B cell (primary cell): ENCODE results near the gene KHNYN. TPM values are rescaled to one million over a fixed set of nuclear protein-coding genes. Genes with fewer than 3 reads are reported as not detected.

Experiments used
- ATAC-seq: fragments of 200-7000 bp; cut with Tn5 transposase; one replicate; pipeline ENCODE4 v1.10.0; 2021; ENCODE audit warnings: low read depth, mild to moderate bottlenecking, moderate number of reproducible peaks, moderate library complexity
- CTCF ChIA-PET: fragments of 350-600 bp; sonication (Branson Sonifier 250); formaldehyde crosslinking; loops from one replicate; lab custom pipeline; 2021; ENCODE audit warnings: antibody characterized with exemption, inconsistent platforms; lab: Charles Lee
- POLR2A ChIA-PET: fragments of 350-600 bp; sonication (Branson Sonifier 250); formaldehyde crosslinking; loops from one replicate; lab custom pipeline; 2021; ENCODE audit warnings: antibody characterized with exemption; lab: Charles Lee
- DNase-seq: peaks from one replicate; pipeline ENCODE4 v3.0.0; 2013
- H2AFZ ChIP-seq: 2 replicates; pipeline ENCODE4 v1.6.1; 2012; ENCODE audit warnings: mild to moderate bottlenecking, low read depth, low read length; ENCODE audit not compliant: insufficient read depth, poor library complexity, severe bottlenecking
- H3K27ac ChIP-seq, 2 donors: 1 replicate in 1 of 2; 2 replicates in 1 of 2; pipeline ENCODE4 v1.5.1; 2012 to 2013; ENCODE audit warnings: low read length in 2 of 2, mild to moderate bottlenecking in 2 of 2, moderate library complexity in 1 of 2
- H3K27me3 ChIP-seq, 4 experiments: fragments of 200-600 bp in 1 of 4; sonication (generic) in 1 of 4; replicated peaks in 1 of 4; 1 replicate in 2 of 4; 2 replicates in 2 of 4; pipeline versions ENCODE4 v1.6.1 to v1.7.0; 2013 to 2016; ENCODE audit warnings: low read length in 3 of 4, mild to moderate bottlenecking in 2 of 4, mixed read lengths in 1 of 4, moderate library complexity in 1 of 4; ENCODE audit not compliant: insufficient read depth in 4 of 4, control insufficient read depth in 3 of 4; ENCODE audit errors: control extremely low read depth in 1 of 4
- H3K36me3 ChIP-seq, 2 experiments: replicated peaks in 1 of 2; 1 replicate in 1 of 2; 2 replicates in 1 of 2; pipeline versions ENCODE4 v1.6.1 to v1.7.1; 2013; ENCODE audit warnings: low read length in 1 of 2; ENCODE audit not compliant: insufficient read depth in 2 of 2, control insufficient read depth in 1 of 2; ENCODE audit errors: control extremely low read depth in 1 of 2, extremely low read depth in 1 of 2
- H3K4me1 ChIP-seq, 2 donors: fragments of 200-600 bp in 1 of 2; sonication (generic) in 1 of 2; 1 replicate in 1 of 2; 2 replicates in 1 of 2; pipeline versions ENCODE4 v1.5.1 to v1.6.1; 2013 to 2017; ENCODE audit warnings: low read length in 2 of 2; ENCODE audit not compliant: control insufficient read depth in 2 of 2, insufficient read depth in 2 of 2
- H3K4me2 ChIP-seq: replicated peaks from 2 replicates; pipeline ENCODE3; 2012; ENCODE audit warnings: mild to moderate bottlenecking, low read depth, low read length; ENCODE audit not compliant: poor library complexity, severe bottlenecking
- H3K4me3 ChIP-seq, 5 experiments: fragments of 200-600 bp in 1 of 5; sonication (generic) in 1 of 5; 1 replicate in 3 of 5; 2 replicates in 2 of 5; pipeline versions ENCODE4 v1.5.1 to v1.7.0; 2011 to 2016; ENCODE audit warnings: low read length in 4 of 5, mild to moderate bottlenecking in 4 of 5, low read depth in 2 of 5, control low read depth in 1 of 5, moderate library complexity in 1 of 5; ENCODE audit not compliant: insufficient read depth in 1 of 5; ENCODE audit errors: control extremely low read depth in 1 of 5, extremely low read depth in 1 of 5
- H3K79me2 ChIP-seq: fragments of 200-600 bp; sonication (generic); one replicate; pipeline ENCODE4 v1.6.0; 2016; ENCODE audit warnings: low read length; ENCODE audit not compliant: control insufficient read depth, insufficient read depth
- H3K9ac ChIP-seq: fragments of 200-600 bp; sonication (generic); 2 replicates; pipeline ENCODE4 v1.6.1; 2017; ENCODE audit warnings: mild to moderate bottlenecking, low read length, moderate library complexity
- H3K9me3 ChIP-seq, 3 donors: one replicate each; pipeline versions ENCODE4 v1.6.1 to v1.7.1; 2013; ENCODE audit warnings: low read length in 2 of 3; ENCODE audit not compliant: control insufficient read depth in 2 of 3, insufficient read depth in 1 of 3; ENCODE audit errors: control extremely low read depth in 1 of 3
- H4K20me1 ChIP-seq: 2 replicates; pipeline ENCODE4 v1.6.0; 2012; ENCODE audit warnings: mild to moderate bottlenecking, low read length; ENCODE audit not compliant: insufficient read depth, control insufficient read depth, poor library complexity, severe bottlenecking
- H3K27ac Mint-ChIP-seq: one replicate; pipeline ENCODE4 v1.8.0; 2021; ENCODE audit warnings: mixed read lengths
- H3K27me3 Mint-ChIP-seq: one replicate; pipeline ENCODE4 v1.8.0; 2021; ENCODE audit warnings: mixed read lengths
- H3K4me1 Mint-ChIP-seq: one replicate; pipeline ENCODE4 v1.8.0; 2021; ENCODE audit warnings: mixed read lengths
- H3K4me3 Mint-ChIP-seq: one replicate; pipeline ENCODE4 v1.8.0; 2021; ENCODE audit warnings: mixed read lengths
- H3K9me3 Mint-ChIP-seq: one replicate; pipeline ENCODE4 v1.8.0; 2022; ENCODE audit warnings: mixed read lengths; ENCODE audit not compliant: insufficient read depth
- EZH2 ChIP-seq: IDR thresholded peaks from 2 replicates; pipeline ENCODE4 v1.6.1; 2012; ENCODE audit warnings: borderline replicate concordance, low read depth, mild to moderate bottlenecking, moderate library complexity, low read length; ENCODE audit not compliant: insufficient read depth, poor library complexity, severe bottlenecking
- WGBS: methylation state at CpG from one replicate; pipeline ENCODE4 v1.1.5; 2013; ENCODE audit warnings: missing lambda C conversion rate; ENCODE audit not compliant: insufficient coverage; 5-methylcytosine and 5-hydroxymethylcytosine counted together
- intact Hi-C: fragments of 100-400 bp; cut with micrococcal nuclease; formaldehyde crosslinking; loops from one replicate; pipeline ENCODE4 v1.10.0; 2022
- polyA plus RNA-seq: library from polyadenylated mRNA; depleted of rRNA; stranded (reverse); fragments of >200 nt; gene quantifications from 2 replicates; pipeline ENCODE4 v1.2.3, GENCODE V29; 2012
- total RNA-seq, 2 donors: library from RNA; stranded (reverse); fragments of 120-200 nt in 1 of 2; gene quantifications; 1 replicate in 1 of 2; 2 replicates in 1 of 2; pipeline versions ENCODE4 v1.2.3 to v1.2.4, GENCODE V29; 2013 to 2022
- TF ChIP-seq, protein P1 (sequence below): fragments of 200-600 bp; IDR thresholded peaks from one replicate; pipeline ENCODE4 v1.8.0; 2022; ENCODE audit warnings: antibody characterized with exemption, mild to moderate bottlenecking

The KHNYN gene
- total and polyA plus RNA-seq, 2 donors (not counting 1 experiment from before 2014, with no cell fraction given), result 74.4 to 184 TPM

- TF ChIP-seq EZH2, result no peak
- TF ChIP-seq, protein P1, sequence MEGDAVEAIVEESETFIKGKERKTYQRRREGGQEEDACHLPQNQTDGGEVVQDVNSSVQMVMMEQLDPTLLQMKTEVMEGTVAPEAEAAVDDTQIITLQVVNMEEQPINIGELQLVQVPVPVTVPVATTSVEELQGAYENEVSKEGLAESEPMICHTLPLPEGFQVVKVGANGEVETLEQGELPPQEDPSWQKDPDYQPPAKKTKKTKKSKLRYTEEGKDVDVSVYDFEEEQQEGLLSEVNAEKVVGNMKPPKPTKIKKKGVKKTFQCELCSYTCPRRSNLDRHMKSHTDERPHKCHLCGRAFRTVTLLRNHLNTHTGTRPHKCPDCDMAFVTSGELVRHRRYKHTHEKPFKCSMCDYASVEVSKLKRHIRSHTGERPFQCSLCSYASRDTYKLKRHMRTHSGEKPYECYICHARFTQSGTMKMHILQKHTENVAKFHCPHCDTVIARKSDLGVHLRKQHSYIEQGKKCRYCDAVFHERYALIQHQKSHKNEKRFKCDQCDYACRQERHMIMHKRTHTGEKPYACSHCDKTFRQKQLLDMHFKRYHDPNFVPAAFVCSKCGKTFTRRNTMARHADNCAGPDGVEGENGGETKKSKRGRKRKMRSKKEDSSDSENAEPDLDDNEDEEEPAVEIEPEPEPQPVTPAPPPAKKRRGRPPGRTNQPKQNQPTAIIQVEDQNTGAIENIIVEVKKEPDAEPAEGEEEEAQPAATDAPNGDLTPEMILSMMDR, result no peak
- intact Hi-C loops, result no loop called here
- no peaks in the 10 kb centered on the region for H3K27me3 Mint-ChIP-seq
- ChIA-PET CTCF (no interaction called here), POLR2A (interaction anchor here (0.6 kb wide), 1 partner anchor 898 kb away, joined by 6 read pairs; no protein-coding TSS in a partner anchor)
- ATAC-seq (no peak), DNase-seq (no peak)
- Histone ChIP-seq H3K4me1 (no peaks in the 10 kb centered on the region), H2AFZ (no peak overlapping the region), H3K9me3 (peaks cover 1 to 5% (median 3%) of the 10 kb centered on the region in 3 donors), H3K9ac (no peak overlapping the region), H3K36me3 (no peaks in the 10 kb centered on the region), H3K27me3 (no peaks in the 10 kb centered on the region), H3K27ac (no peak overlapping the region), H3K4me3 (no peak overlapping the region), H3K4me2 (no peak overlapping the region), H3K79me2 (no peaks in the 10 kb centered on the region), H4K20me1 (no peaks in the 10 kb centered on the region)
- no peak overlapping the region for H3K27ac Mint-ChIP-seq
- 97% methylated on average over 3 of the region's 3 CpGs for WGBS
- peaks cover 2% of the 10 kb centered on the region for H3K9me3 Mint-ChIP-seq
- H3K4me3 Mint-ChIP-seq, result no peak overlapping the region
- peaks cover 3% of the 10 kb centered on the region for H3K4me1 Mint-ChIP-seq
These were observed 29.6 kb downstream of the KHNYN start for GRCh38 chr14:24459331-24459730.

DNA sequence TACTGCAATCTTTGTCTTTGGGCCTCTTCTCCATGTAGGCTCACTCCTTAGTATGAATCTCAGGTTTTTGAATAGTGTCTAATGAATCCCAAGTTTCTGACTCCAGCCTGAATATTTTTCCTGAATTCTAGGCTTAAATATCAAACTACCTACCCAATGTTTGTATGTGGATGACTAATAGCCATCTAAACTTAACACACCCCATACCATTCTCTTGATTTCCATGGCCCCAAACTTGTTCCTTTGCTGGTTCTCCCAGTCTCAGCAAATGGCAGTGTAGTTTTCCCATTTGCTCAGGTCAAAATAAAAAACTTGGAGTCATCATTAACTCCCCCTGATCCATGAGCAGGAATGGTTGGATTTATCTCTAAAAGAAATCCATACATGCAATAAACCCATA lies 31.6 kb downstream of the KHNYN start:
- H4K20me1 ChIP-seq, result no peaks in the 10 kb centered on the region
- TF ChIP-seq, protein P1, result no peak
- no peak for TF ChIP-seq EZH2
- H3K4me3 ChIP-seq, result no peak overlapping the region
- no peak overlapping the region for H3K27ac Mint-ChIP-seq
- H3K4me1 Mint-ChIP-seq, result peaks cover 6% of the 10 kb centered on the region
- no peak overlapping the region for H2AFZ ChIP-seq
- ATAC-seq, result no peak
- no peak overlapping the region for H3K4me2 ChIP-seq
- no peaks in the 10 kb centered on the region for H3K9me3 ChIP-seq
- no peaks in the 10 kb centered on the region for H3K27me3 Mint-ChIP-seq
- intact Hi-C loops, result no loop called here
- peaks cover 0 to 2% of the 10 kb centered on the region in 2 donors for H3K4me1 ChIP-seq
- H3K9me3 Mint-ChIP-seq, result peaks cover 2% of the 10 kb centered on the region
- H3K79me2 ChIP-seq, result no peaks in the 10 kb centered on the region
- no peaks in the 10 kb centered on the region for H3K27me3 ChIP-seq
- ChIA-PET POLR2A (no interaction called here), CTCF (no interaction called here)
- H3K36me3 ChIP-seq, result no peaks in the 10 kb centered on the region
- no peak overlapping the region for H3K4me3 Mint-ChIP-seq
- H3K9ac ChIP-seq, result no peak overlapping the region
- DNase-seq, result no peak
- no peak overlapping the region for H3K27ac ChIP-seq
